GM21619 (cell line): ENCODE results near the gene SMPD2.

Source experiments
- ATAC-seq: cut with Tn5 transposase; IDR thresholded peaks from one replicate; pipeline ENCODE4 v1.9.1; 2021; ENCODE audit not compliant: unreplicated experiment

SMPD2 gene

GRCh38 chr6:109440331-109441068 is at the start of gene SMPD2, which contains the start of gene PPIL6:
Gene SMPD2 (plus strand): TSS chr6:109440724. CDS start chr6:109441122, 398 bp downstream.
Gene PPIL6 (minus strand): TSS chr6:109440628. CDS start chr6:109440590, 38 bp downstream.
- ATAC-seq = peak; percentile 88

GRCh38 chr6:109393157-109393885 is 47.2 kb upstream of the SMPD2 start:
- ATAC-seq = no peak

- ATAC-seq = no peak
Observed at GRCh38 chr6:109393886-109394281, 46.6 kb upstream of the SMPD2 start.

- no peak for ATAC-seq
Observed at GRCh38 chr6:109396046-109396718, 44.3 kb upstream of the SMPD2 start.

GRCh38 chr6:109397020-109397419 is 43.5 kb upstream of the SMPD2 start:
- no peak for ATAC-seq

GRCh38 chr6:109406196-109406595 is 34.3 kb upstream of the SMPD2 start:
- no peak for ATAC-seq

- no peak for ATAC-seq
Observed at GRCh38 chr6:109411034-109411433, 29.5 kb upstream of the SMPD2 start.

- no peak for ATAC-seq
Observed at GRCh38 chr6:109417646-109418045, 22.9 kb upstream of the SMPD2 start.

- ATAC-seq = no peak
Observed at GRCh38 chr6:109420751-109421150, 19.8 kb upstream of the SMPD2 start.

GRCh38 chr6:109421184-109421583 is 19.3 kb upstream of the SMPD2 start:
- ATAC-seq = no peak

GRCh38 chr6:109424946-109425345 is 15.6 kb upstream of the SMPD2 start:
- no peak for ATAC-seq

GRCh38 chr6:109428889-109429477 is 11.5 kb upstream of the SMPD2 start:
- no peak for ATAC-seq

GRCh38 chr6:109429496-109429895 is 11.0 kb upstream of the SMPD2 start:
- no peak for ATAC-seq

- ATAC-seq = no peak
Observed at GRCh38 chr6:109434456-109434855, 6.1 kb upstream of the SMPD2 start.

- no peak for ATAC-seq
Observed at GRCh38 chr6:109436041-109436440, 4.5 kb upstream of the SMPD2 start.

GRCh38 chr6:109441069-109441816 is 719 bp downstream of the SMPD2 start:
- peak; percentile 17 for ATAC-seq

GRCh38 chr6:109442393-109442924 is 1.9 kb downstream of the SMPD2 start:
- ATAC-seq = no peak

GRCh38 chr6:109443425-109443950 is 3.0 kb downstream of the SMPD2 start:
- ATAC-seq = no peak

GRCh38 chr6:109445382-109445781 is 4.9 kb downstream of the SMPD2 start:
- ATAC-seq = no peak

GRCh38 chr6:109446072-109446471 is 5.5 kb downstream of the SMPD2 start:
- ATAC-seq = no peak
